ENCODE measurements around the gene SLC22A6. TPM values are rescaled to one million over a fixed set of nuclear protein-coding genes. Genes with fewer than 3 reads are reported as not detected.
A peak's percentile ranks its signal among the peaks of the same experiment; 100 is the strongest.

SLC22A6 gene
- total and polyA plus RNA-seq, 2 of the 13 experiments (the other 11 are each of a cell fraction or from before 2014, with no cell fraction given), result not detected

DNA sequence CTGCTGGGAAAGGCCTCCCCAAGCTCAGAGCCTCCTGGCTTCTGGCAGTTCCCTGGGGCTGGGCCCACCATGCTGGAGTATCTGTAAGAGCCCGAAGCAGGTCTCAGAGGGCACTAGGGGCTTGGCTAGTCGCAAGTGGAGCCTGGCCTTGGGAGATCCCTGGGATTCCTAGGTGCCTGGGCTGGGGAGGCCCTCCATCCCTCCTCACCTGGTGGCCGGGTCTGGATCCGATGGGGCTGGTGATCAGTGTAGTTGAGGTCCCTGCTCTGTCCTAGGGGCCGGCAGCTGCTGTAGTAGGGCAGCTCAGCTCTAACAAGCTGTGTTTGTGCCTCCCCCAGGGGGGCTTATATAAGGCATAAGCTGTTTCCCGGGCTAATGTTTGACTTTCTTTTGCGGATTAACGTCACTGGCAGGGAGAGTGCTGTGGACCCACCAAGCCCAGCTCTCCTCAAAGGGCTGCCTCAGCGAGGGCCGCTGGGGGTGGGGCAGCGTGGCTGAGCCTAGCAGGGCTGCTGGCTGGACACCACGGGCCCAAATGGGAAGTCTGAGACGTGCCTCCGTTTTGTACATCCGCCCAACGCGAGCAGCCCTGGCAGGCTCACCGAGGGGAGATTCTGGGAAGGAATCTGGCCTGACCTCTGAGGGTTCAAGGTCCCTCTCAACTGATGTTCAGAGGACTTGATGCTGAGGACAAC lies 30.9 kb upstream of the SLC22A6 start, which contains the start of gene SLC22A8:
Gene SLC22A8, minus strand, starts transcription at position 321 of the 695 bp plus-strand sequence. CDS start 883 bp downstream, outside the sequence.
- no peak within 1 kb of the TSS for H2AFZ ChIP-seq (ENCODE audit: low read length)
- no peaks in the 10 kb centered on the region for H4K20me1 ChIP-seq (ENCODE audit: insufficient read depth, low read length)
- H3K4me3 ChIP-seq (replicated peaks in 1 of 3; ENCODE audit: insufficient read depth in 1 of 3, low read depth in 2 of 3, low read length in 3 of 3), result peak within 1 kb of the TSS in 2 of 3 experiments; percentile 18 to 36; a peak in 3 of 6 replicates
- FAIRE-seq (no peak), ATAC-seq (peak; percentile 70), DNase-seq (ENCODE audit: low spot score) (peak; percentile 50)
- H3K9me3 ChIP-seq (ENCODE audit: low read length), result no peaks in the 10 kb centered on the region
- WGBS (ENCODE audit: low lambda C conversion rate), result 0% methylated on average over 2 of the region's 18 CpGs
- in situ Hi-C loops (cut with HindIII; ENCODE audit: extremely low pct_ligation_motif_present, low pct_unique_long_range_greater_than_20kb), result no loop called here
- no peak within 1 kb of the TSS for H3K9ac ChIP-seq (ENCODE audit: insufficient read depth, low read depth, low read length)
- H3K36me3 ChIP-seq (replicated peaks in 1 of 2; ENCODE audit: control insufficient read depth in 1 of 2, insufficient read depth in 2 of 2, low read length in 2 of 2), result no peaks in the 10 kb centered on the region
- no peak within 1 kb of the TSS for H3K27ac ChIP-seq (ENCODE audit: extremely low read length, insufficient read depth, low read length)
- ChIA-PET CTCF (ENCODE audit: low intra/inter-chr PET ratio, low total read pairs) (interaction anchor here (1.1 kb wide), 1 partner anchor 110 kb away, joined by 3 read pairs; no protein-coding TSS in a partner anchor), POLR2A (no interaction called here)
- no TSS peak for BruUV-seq (replicated peaks)
- H3K4me1 ChIP-seq (ENCODE audit: insufficient read depth, low read length), result peaks cover 41% of the 10 kb centered on the region
- no peaks in the 10 kb centered on the region for H3K79me2 ChIP-seq (ENCODE audit: insufficient read depth, low read length)
- intact Hi-C loops (cut with micrococcal nuclease; ENCODE audit: unreplicated experiment), result no loop called here
- H3K4me2 ChIP-seq (ENCODE audit: low read depth, low read length), result peak within 1 kb of the TSS; percentile 77
- H3K27me3 ChIP-seq (ENCODE audit: control insufficient read depth in 1 of 2, insufficient read depth in 2 of 2, low read length in 2 of 2), result peaks cover 4 to 10% of the 10 kb centered on the region in 2 experiments; a peak in 2 of 5 replicates
- TF ChIP-seq HDAC1 (CRISPR knock-in tag; IDR thresholded peaks at IDR 0.05), result 0 out of 2 replicates have a peak, but pooled peaks have one; percentile 26
- no peak for TF ChIP-seq HOXA7 (CRISPR knock-in tag; IDR thresholded peaks at IDR 0.05)
- TF ChIP-seq HMG20A (CRISPR knock-in tag; IDR thresholded peaks at IDR 0.05; ENCODE audit: borderline replicate concordance), result no peak
- TF ChIP-seq, protein P1, sequence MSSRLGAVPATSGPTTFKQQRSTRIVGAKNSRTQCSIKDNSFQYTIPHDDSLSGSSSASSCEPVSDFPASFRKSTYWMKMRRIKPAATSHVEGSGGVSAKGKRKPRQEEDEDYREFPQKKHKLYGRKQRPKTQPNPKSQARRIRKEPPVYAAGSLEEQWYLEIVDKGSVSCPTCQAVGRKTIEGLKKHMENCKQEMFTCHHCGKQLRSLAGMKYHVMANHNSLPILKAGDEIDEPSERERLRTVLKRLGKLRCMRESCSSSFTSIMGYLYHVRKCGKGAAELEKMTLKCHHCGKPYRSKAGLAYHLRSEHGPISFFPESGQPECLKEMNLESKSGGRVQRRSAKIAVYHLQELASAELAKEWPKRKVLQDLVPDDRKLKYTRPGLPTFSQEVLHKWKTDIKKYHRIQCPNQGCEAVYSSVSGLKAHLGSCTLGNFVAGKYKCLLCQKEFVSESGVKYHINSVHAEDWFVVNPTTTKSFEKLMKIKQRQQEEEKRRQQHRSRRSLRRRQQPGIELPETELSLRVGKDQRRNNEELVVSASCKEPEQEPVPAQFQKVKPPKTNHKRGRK (CRISPR knock-in tag; IDR thresholded peaks at IDR 0.05), result no peak
- TF ChIP-seq, protein P2, sequence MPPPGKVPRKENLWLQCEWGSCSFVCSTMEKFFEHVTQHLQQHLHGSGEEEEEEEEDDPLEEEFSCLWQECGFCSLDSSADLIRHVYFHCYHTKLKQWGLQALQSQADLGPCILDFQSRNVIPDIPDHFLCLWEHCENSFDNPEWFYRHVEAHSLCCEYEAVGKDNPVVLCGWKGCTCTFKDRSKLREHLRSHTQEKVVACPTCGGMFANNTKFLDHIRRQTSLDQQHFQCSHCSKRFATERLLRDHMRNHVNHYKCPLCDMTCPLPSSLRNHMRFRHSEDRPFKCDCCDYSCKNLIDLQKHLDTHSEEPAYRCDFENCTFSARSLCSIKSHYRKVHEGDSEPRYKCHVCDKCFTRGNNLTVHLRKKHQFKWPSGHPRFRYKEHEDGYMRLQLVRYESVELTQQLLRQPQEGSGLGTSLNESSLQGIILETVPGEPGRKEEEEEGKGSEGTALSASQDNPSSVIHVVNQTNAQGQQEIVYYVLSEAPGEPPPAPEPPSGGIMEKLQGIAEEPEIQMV (CRISPR knock-in tag; IDR thresholded peaks at IDR 0.05; ENCODE audit: low read depth), result no peak
- TF ChIP-seq, protein P3, sequence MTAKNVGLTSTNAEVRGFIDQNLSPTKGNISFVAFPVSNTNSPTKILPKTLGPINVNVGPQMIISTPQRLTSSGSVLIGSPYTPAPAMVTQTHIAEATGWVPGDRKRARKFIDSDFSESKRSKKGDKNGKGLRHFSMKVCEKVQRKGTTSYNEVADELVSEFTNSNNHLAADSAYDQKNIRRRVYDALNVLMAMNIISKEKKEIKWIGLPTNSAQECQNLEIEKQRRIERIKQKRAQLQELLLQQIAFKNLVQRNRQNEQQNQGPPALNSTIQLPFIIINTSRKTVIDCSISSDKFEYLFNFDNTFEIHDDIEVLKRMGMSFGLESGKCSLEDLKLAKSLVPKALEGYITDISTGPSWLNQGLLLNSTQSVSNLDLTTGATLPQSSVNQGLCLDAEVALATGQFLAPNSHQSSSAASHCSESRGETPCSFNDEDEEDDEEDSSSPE (CRISPR knock-in tag; IDR thresholded peaks at IDR 0.05), result no peak
- no peak for TF ChIP-seq HOXA5 (CRISPR knock-in tag; IDR thresholded peaks at IDR 0.05)
- no peak for TF ChIP-seq ZMYM3 (CRISPR knock-in tag; IDR thresholded peaks at IDR 0.05)
- TF ChIP-seq, protein P4, sequence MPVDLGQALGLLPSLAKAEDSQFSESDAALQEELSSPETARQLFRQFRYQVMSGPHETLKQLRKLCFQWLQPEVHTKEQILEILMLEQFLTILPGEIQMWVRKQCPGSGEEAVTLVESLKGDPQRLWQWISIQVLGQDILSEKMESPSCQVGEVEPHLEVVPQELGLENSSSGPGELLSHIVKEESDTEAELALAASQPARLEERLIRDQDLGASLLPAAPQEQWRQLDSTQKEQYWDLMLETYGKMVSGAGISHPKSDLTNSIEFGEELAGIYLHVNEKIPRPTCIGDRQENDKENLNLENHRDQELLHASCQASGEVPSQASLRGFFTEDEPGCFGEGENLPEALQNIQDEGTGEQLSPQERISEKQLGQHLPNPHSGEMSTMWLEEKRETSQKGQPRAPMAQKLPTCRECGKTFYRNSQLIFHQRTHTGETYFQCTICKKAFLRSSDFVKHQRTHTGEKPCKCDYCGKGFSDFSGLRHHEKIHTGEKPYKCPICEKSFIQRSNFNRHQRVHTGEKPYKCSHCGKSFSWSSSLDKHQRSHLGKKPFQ (CRISPR knock-in tag; IDR thresholded peaks at IDR 0.05; ENCODE audit: insufficient replicate concordance), result no peak
- TF ChIP-seq, protein P5, sequence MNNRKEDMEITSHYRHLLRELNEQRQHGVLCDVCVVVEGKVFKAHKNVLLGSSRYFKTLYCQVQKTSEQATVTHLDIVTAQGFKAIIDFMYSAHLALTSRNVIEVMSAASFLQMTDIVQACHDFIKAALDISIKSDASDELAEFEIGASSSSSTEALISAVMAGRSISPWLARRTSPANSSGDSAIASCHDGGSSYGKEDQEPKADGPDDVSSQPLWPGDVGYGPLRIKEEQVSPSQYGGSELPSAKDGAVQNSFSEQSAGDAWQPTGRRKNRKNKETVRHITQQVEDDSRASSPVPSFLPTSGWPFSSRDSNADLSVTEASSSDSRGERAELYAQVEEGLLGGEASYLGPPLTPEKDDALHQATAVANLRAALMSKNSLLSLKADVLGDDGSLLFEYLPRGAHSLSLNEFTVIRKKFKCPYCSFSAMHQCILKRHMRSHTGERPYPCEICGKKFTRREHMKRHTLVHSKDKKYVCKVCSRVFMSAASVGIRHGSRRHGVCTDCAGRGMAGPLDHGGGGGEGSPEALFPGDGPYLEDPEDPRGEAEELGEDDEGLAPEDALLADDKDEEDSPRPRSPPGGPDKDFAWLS (CRISPR knock-in tag; IDR thresholded peaks at IDR 0.05; ENCODE audit: borderline replicate concordance), result no peak
- TF ChIP-seq, protein P6, sequence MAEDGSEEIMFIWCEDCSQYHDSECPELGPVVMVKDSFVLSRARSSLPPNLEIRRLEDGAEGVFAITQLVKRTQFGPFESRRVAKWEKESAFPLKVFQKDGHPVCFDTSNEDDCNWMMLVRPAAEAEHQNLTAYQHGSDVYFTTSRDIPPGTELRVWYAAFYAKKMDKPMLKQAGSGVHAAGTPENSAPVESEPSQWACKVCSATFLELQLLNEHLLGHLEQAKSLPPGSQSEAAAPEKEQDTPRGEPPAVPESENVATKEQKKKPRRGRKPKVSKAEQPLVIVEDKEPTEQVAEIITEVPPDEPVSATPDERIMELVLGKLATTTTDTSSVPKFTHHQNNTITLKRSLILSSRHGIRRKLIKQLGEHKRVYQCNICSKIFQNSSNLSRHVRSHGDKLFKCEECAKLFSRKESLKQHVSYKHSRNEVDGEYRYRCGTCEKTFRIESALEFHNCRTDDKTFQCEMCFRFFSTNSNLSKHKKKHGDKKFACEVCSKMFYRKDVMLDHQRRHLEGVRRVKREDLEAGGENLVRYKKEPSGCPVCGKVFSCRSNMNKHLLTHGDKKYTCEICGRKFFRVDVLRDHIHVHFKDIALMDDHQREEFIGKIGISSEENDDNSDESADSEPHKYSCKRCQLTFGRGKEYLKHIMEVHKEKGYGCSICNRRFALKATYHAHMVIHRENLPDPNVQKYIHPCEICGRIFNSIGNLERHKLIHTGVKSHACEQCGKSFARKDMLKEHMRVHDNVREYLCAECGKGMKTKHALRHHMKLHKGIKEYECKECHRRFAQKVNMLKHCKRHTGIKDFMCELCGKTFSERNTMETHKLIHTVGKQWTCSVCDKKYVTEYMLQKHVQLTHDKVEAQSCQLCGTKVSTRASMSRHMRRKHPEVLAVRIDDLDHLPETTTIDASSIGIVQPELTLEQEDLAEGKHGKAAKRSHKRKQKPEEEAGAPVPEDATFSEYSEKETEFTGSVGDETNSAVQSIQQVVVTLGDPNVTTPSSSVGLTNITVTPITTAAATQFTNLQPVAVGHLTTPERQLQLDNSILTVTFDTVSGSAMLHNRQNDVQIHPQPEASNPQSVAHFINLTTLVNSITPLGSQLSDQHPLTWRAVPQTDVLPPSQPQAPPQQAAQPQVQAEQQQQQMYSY (CRISPR knock-in tag; IDR thresholded peaks at IDR 0.05), result no peak

Data from HepG2 (cell line).